ENCODE measurements around the gene RPL31. TPM values are rescaled to one million over a fixed set of nuclear protein-coding genes. Genes with fewer than 3 reads are reported as not detected.

Gene RPL31
- total RNA-seq, 2 donors from 2014 or later = 511 to 520 TPM

DNA sequence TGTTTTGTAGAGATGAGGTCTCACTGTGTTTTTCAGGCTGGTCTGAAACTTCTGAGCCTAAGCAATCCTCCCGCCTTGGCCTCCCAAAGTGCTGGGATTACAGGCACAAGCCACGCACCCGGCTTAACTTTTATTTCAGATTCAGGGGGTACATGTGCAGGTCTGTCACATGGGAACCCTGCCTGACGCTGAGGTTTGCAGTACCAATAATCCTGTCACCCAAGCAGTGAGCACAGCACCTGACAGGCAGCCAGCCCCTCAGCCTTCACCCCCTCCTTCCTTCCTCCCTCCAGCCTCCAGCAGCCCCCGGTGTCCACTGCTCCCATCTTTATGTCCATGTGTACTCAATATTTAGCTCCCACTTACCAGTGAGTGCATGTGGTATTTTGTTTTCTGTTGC is 46.0 kb upstream of the RPL31 start:
- H3K36me3 ChIP-seq = no peaks in the 10 kb centered on the region
- no peak overlapping the region for H3K4me3 ChIP-seq
- ATAC-seq (ENCODE audit: insufficient number of reproducible peaks, low FRiP score, low read depth) = no peak
- TF ChIP-seq, protein P1, sequence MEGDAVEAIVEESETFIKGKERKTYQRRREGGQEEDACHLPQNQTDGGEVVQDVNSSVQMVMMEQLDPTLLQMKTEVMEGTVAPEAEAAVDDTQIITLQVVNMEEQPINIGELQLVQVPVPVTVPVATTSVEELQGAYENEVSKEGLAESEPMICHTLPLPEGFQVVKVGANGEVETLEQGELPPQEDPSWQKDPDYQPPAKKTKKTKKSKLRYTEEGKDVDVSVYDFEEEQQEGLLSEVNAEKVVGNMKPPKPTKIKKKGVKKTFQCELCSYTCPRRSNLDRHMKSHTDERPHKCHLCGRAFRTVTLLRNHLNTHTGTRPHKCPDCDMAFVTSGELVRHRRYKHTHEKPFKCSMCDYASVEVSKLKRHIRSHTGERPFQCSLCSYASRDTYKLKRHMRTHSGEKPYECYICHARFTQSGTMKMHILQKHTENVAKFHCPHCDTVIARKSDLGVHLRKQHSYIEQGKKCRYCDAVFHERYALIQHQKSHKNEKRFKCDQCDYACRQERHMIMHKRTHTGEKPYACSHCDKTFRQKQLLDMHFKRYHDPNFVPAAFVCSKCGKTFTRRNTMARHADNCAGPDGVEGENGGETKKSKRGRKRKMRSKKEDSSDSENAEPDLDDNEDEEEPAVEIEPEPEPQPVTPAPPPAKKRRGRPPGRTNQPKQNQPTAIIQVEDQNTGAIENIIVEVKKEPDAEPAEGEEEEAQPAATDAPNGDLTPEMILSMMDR (IDR thresholded peaks at IDR 0.05) = no peak
- no peak for DNase-seq (ENCODE audit: low spot score)
- H3K27ac ChIP-seq = no peak overlapping the region
- peaks cover 4 to 19% of the 10 kb centered on the region in 2 donors for H3K4me1 ChIP-seq (ENCODE audit: control insufficient read depth in 1 of 2, low read depth in 2 of 2)
- H3K9me3 ChIP-seq = no peaks in the 10 kb centered on the region
- H3K27me3 ChIP-seq (replicated peaks; ENCODE audit: insufficient read depth) = no peaks in the 10 kb centered on the region

DNA sequence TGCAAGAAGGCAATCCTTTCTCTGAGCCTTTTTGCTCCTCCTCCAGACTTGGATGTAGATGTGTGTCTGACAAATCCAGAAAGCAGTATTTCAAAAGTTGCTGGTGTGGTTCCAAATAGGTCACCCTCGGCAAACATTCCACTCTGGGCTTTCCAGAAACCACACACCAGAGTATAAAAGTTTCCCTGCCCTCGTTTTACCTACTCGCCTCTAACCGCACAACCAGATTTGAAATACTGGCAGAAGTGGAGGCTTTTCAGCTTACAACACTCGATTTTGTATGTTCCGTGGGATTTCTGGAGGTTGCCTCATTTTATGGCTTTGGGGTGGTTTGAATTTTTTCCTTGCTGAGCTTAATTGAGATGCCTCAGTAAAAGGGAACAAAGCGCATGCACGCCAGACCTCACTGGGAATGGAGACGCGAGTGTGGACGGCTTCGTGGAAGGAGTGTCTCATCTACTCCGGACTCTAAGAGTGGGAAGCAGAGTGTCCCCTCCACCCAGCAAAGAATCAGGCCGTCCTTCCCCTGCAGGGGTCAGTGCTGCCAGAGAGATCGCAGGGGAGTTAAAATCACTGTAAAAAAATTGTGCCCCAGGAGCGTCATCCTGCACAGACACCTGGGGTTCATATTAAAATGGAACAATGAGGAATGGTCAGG is 44.0 kb upstream of the RPL31 start:
- Histone ChIP-seq H3K4me1 (ENCODE audit: control insufficient read depth in 1 of 2, low read depth in 2 of 2) (peaks cover 4 to 27% of the 10 kb centered on the region in 2 donors), H3K27ac (peak overlapping the region in 1 of 2 donors; percentile 44), H3K9me3 (no peaks in the 10 kb centered on the region), H3K36me3 (no peaks in the 10 kb centered on the region), H3K27me3 (replicated peaks; ENCODE audit: insufficient read depth) (no peaks in the 10 kb centered on the region), H3K4me3 (peak overlapping the region; percentile 45)
- no peak for DNase-seq (ENCODE audit: low spot score)
- ATAC-seq (ENCODE audit: insufficient number of reproducible peaks, low FRiP score, low read depth) = peak; percentile 87
- TF ChIP-seq, protein P1 (IDR thresholded peaks at IDR 0.05) = no peak

DNA sequence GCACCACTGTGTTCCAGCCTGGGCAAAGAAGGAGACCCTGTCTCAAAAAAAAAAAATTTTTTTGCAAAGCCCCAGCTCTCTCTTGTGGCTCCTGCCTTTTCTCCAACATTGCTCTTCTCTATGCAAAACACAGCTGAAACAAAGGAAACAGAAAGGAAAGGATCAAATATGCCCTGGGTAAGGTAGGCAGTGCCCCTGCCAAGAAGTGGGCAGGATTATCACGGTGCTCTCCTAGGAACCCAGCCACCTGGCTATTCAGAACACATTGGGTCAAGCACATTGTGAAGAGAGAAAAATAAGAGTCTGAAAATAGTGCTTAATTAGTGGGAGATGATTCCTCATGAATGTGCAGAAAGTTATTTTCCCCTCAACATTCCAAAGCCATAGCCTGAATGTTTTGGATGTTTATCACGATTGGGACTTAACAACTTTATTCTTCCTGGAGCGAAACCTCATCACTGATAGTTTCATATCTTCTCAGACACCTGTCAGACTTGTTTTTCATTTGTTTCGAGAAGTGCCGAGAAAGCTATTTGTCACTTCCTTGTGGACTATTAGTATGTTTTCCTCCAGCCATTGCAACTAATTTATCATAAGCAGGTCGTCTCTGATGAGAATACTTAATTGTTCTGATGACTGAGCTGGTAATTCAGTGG is 42.7 kb upstream of the RPL31 start:
- ATAC-seq (ENCODE audit: insufficient number of reproducible peaks, low FRiP score, low read depth) = no peak
- Histone ChIP-seq H3K27ac (no peak overlapping the region), H3K4me3 (no peak overlapping the region), H3K36me3 (no peaks in the 10 kb centered on the region), H3K9me3 (no peaks in the 10 kb centered on the region), H3K27me3 (replicated peaks; ENCODE audit: insufficient read depth) (no peaks in the 10 kb centered on the region), H3K4me1 (ENCODE audit: control insufficient read depth in 1 of 2, low read depth in 2 of 2) (peaks cover 4 to 37% of the 10 kb centered on the region in 2 donors)
- TF ChIP-seq, protein P1 (IDR thresholded peaks at IDR 0.05) = no peak
- no peak for DNase-seq (ENCODE audit: low spot score)

DNA sequence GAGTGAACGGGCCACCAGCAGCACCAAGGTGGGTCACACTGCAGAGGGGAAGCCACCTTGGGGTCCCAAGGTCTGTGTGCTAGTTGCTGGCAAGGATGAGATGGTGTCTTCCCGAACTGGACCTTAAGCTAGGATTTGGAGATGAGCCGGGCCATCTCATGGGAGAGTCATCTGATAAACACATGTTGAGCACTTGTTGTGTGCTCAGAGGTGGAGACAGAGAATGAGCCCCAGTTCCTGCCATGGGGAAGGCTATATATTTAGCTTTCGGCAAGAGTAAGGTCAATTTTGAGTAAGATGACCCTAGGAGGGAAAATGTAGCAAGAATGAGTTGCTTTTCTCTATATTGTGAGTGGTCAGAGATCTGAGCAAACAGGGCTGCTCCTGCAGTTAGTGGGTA is 41.4 kb upstream of the RPL31 start:
- TF ChIP-seq, protein P1 (IDR thresholded peaks at IDR 0.05) = no peak
- Histone ChIP-seq H3K27me3 (replicated peaks; ENCODE audit: insufficient read depth) (no peaks in the 10 kb centered on the region), H3K4me3 (no peak overlapping the region), H3K9me3 (no peaks in the 10 kb centered on the region), H3K27ac (no peak overlapping the region), H3K4me1 (ENCODE audit: control insufficient read depth in 1 of 2, low read depth in 2 of 2) (peaks cover 13 to 50% of the 10 kb centered on the region in 2 donors), H3K36me3 (no peaks in the 10 kb centered on the region)
- DNase-seq (ENCODE audit: low spot score) (no peak), ATAC-seq (ENCODE audit: insufficient number of reproducible peaks, low FRiP score, low read depth) (no peak)

DNA sequence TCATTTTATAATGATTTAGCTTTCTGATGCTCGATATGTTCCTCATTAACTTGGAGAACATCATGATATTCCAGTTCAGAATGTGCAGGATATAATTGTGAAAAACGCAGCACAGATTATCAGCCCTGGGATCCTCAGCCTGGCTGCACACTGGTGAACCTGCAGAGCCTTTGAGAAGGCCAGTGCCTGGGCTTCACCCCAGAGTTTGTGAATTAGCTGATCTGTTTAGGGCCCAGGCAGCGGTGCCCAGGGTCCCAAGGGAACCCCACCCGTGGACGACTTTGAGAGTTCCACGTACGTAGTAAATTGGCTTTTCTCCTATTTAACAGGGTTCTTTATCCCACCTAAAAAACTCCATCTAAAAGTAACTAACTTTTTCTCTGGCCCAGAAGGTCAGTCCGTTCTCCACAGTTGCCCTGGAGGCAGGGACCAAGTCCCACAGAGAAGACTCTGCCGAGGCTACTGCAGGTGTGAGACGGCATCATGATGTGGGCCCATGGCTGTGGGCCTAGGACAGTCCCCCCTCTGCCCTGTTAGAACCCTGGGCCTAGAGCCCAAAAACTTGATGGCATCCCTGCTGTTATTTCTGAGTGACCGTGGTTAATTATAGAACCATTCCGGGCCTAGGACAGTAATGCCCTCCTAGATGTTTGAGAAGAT is 39.6 kb upstream of the RPL31 start:
- no peak for ATAC-seq (ENCODE audit: insufficient number of reproducible peaks, low FRiP score, low read depth)
- Histone ChIP-seq H3K4me1 (ENCODE audit: control insufficient read depth in 1 of 2, low read depth in 2 of 2) (peaks cover 13 to 51% of the 10 kb centered on the region in 2 donors), H3K9me3 (no peaks in the 10 kb centered on the region), H3K36me3 (no peaks in the 10 kb centered on the region), H3K27ac (no peak overlapping the region), H3K27me3 (replicated peaks; ENCODE audit: insufficient read depth) (no peaks in the 10 kb centered on the region), H3K4me3 (no peak overlapping the region)
- TF ChIP-seq, protein P1 (IDR thresholded peaks at IDR 0.05) = no peak
- no peak for DNase-seq (ENCODE audit: low spot score)
